Vagina (tissue), 2 donors: Measurements from ENCODE around the gene USP16. TPM values are rescaled to one million over a fixed set of nuclear protein-coding genes. Genes with fewer than 3 reads are reported as not detected.

Source experiments
- DNase-seq, 2 donors: peaks; one replicate each; pipeline ENCODE4 v3.0.0-alpha.2; 2017; ENCODE audit errors: extremely low spot score in 2 of 2
- H3K27ac ChIP-seq: fragments of 200-600 bp; sonication (generic); one replicate; pipeline ENCODE4 v1.5.1; 2019
- H3K27me3 ChIP-seq: fragments of 200-600 bp; sonication (generic); one replicate; pipeline ENCODE4 v1.5.1; 2019
- H3K36me3 ChIP-seq, 2 donors: fragments of 200-600 bp; sonication (generic); one replicate each; pipeline ENCODE4 v1.5.1; 2017 to 2019
- H3K4me1 ChIP-seq: fragments of 200-600 bp; sonication (generic); one replicate; pipeline ENCODE4 v1.5.1; 2019
- H3K4me3 ChIP-seq, 2 donors: fragments of 200-600 bp; sonication (generic); 1 replicate in 1 of 2; 2 replicates in 1 of 2; pipeline ENCODE4 v1.5.1; 2016 to 2019
- H3K9me3 ChIP-seq: fragments of 200-600 bp; sonication (generic); one replicate; pipeline ENCODE4 v1.5.1; 2019
- POLR2A ChIP-seq, 2 donors: fragments of 450-650 bp; IDR thresholded peaks; one replicate each; pipeline ENCODE4 v1.6.1; 2017; ENCODE audit warnings: antibody characterized with exemption in 2 of 2, mild to moderate bottlenecking in 2 of 2, moderate library complexity in 2 of 2
- POLR2AphosphoS5 ChIP-seq, 2 donors: sonication (generic); formaldehyde crosslinking; IDR thresholded peaks; one replicate each; pipeline ENCODE4 v1.9.0; 2017; ENCODE audit warnings: antibody characterized with exemption in 2 of 2, mild to moderate bottlenecking in 2 of 2, low read depth in 1 of 2; ENCODE audit not compliant: insufficient read depth in 1 of 2
- intact Hi-C: fragments of 100-400 bp; cut with DNase I; formaldehyde crosslinking; loops from one replicate; pipeline ENCODE4 v1.15.1; 2023
- total RNA-seq: library from RNA; depleted of rRNA; stranded (reverse); fragments of >200 nt; gene quantifications from one replicate; pipeline ENCODE4 v1.2.3, GENCODE V29; 2016
- TF ChIP-seq, protein P1 (sequence below), 3 experiments: fragments of 450-650 bp in 2 of 3; fragments of 200-600 bp in 1 of 3; sonication (generic) in 1 of 3; IDR thresholded peaks; one replicate each; pipeline ENCODE4 v1.5.1; 2017 to 2019; ENCODE audit warnings: antibody characterized with exemption in 3 of 3, mild to moderate bottlenecking in 2 of 3, moderate library complexity in 2 of 3

USP16 gene
- total RNA-seq, 1 donor from 2014 or later = 22.8 TPM

DNA sequence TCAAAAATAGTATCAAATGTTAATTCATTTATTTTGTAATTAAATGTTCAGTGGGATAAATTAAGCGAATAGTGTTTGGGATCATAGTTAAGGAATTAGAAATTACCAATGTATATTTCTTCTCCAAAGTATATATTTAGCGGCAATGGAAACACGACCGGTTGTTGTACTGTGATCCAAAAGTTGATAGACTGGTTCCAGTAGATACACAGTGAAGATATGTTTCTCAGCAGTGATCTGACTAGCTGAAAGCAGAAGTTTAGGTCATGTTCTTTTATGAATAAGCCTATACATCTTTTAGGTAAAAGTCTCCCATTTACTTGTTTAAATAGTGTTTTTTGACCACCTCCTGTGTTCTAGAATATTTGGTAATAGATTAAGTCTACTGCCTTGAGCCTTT lies 8.8 kb downstream of the USP16 start:
- H3K27ac ChIP-seq = no peak overlapping the region
- intact Hi-C loops = no loop called here
- peaks cover 0 to 75% of the 10 kb centered on the region in 2 donors for H3K36me3 ChIP-seq
- TF ChIP-seq, protein P1, sequence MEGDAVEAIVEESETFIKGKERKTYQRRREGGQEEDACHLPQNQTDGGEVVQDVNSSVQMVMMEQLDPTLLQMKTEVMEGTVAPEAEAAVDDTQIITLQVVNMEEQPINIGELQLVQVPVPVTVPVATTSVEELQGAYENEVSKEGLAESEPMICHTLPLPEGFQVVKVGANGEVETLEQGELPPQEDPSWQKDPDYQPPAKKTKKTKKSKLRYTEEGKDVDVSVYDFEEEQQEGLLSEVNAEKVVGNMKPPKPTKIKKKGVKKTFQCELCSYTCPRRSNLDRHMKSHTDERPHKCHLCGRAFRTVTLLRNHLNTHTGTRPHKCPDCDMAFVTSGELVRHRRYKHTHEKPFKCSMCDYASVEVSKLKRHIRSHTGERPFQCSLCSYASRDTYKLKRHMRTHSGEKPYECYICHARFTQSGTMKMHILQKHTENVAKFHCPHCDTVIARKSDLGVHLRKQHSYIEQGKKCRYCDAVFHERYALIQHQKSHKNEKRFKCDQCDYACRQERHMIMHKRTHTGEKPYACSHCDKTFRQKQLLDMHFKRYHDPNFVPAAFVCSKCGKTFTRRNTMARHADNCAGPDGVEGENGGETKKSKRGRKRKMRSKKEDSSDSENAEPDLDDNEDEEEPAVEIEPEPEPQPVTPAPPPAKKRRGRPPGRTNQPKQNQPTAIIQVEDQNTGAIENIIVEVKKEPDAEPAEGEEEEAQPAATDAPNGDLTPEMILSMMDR (IDR thresholded peaks at IDR 0.05) = no peak
- TF ChIP-seq POLR2AphosphoS5 (IDR thresholded peaks at IDR 0.05; ENCODE audit: insufficient read depth in 1 of 2, low read depth in 1 of 2) = no peak
- no peak for TF ChIP-seq POLR2A (IDR thresholded peaks at IDR 0.05)
- no peaks in the 10 kb centered on the region for H3K9me3 ChIP-seq
- H3K4me3 ChIP-seq = no peak overlapping the region
- no peaks in the 10 kb centered on the region for H3K27me3 ChIP-seq
- H3K4me1 ChIP-seq = no peaks in the 10 kb centered on the region
- DNase-seq = no peak

- DNase-seq = no peak
- H3K27ac ChIP-seq = no peak overlapping the region
- TF ChIP-seq POLR2A (IDR thresholded peaks at IDR 0.05) (no peak), POLR2AphosphoS5 (IDR thresholded peaks at IDR 0.05; ENCODE audit: insufficient read depth in 1 of 2, low read depth in 1 of 2) (no peak)
- TF ChIP-seq, protein P1 (IDR thresholded peaks at IDR 0.05) = no peak
- no peak overlapping the region for H3K4me3 ChIP-seq
- H3K4me1 ChIP-seq = no peaks in the 10 kb centered on the region
- peaks cover 0 to 81% of the 10 kb centered on the region in 2 donors for H3K36me3 ChIP-seq
- no peaks in the 10 kb centered on the region for H3K27me3 ChIP-seq
- no peaks in the 10 kb centered on the region for H3K9me3 ChIP-seq
- intact Hi-C loops = no loop called here
These were observed 9.4 kb downstream of the USP16 start for GRCh38 chr21:29033871-29034270.

DNA sequence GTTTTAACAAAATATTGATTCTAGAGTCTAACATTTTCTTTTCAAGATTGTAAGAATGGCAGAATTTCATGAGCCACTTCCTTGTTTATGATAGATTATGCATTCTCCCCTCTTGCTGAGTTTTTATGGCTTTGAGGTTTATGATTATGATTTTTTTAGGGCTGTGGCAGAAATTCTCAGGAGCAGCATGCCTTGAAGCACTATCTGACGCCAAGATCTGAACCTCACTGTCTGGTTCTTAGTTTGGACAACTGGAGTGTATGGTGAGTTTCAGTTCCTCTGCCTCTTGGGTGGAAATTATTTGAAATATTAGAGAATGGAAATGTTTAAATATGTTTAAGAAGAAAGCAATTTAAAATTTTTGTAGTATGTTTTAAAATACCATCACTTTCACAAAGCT lies 10.2 kb downstream of the USP16 start:
- no peak for DNase-seq
- no peak overlapping the region for H3K4me3 ChIP-seq
- H3K36me3 ChIP-seq = peaks cover 0 to 89% of the 10 kb centered on the region in 2 donors
- H3K27me3 ChIP-seq = no peaks in the 10 kb centered on the region
- no peaks in the 10 kb centered on the region for H3K9me3 ChIP-seq
- no peak overlapping the region for H3K27ac ChIP-seq
- intact Hi-C loops = no loop called here
- TF ChIP-seq POLR2AphosphoS5 (IDR thresholded peaks at IDR 0.05; ENCODE audit: insufficient read depth in 1 of 2, low read depth in 1 of 2) (no peak), POLR2A (IDR thresholded peaks at IDR 0.05) (no peak)
- TF ChIP-seq, protein P1 (IDR thresholded peaks at IDR 0.05) = no peak
- H3K4me1 ChIP-seq = no peaks in the 10 kb centered on the region

DNA sequence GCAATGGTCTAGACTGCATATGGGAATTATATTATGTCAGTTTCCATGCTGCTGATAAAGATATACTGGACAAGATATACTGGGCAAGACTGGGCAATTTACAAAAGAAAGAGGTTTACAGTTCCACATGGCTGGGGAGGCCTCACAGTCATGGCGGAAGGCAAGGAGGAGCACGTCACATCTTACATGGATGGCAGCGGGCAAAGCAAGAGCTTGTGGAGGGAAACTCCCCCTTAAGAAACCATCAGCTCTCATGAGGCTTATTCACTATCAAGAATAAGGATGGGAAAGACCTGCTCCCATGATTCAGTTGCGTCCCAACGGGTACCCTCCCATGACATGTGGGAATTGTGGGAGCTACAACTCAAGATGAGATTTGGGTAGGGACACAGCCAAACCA lies 27.8 kb downstream of the USP16 start:
- intact Hi-C loops = no loop called here
- no peaks in the 10 kb centered on the region for H3K9me3 ChIP-seq
- H3K27me3 ChIP-seq = no peaks in the 10 kb centered on the region
- H3K4me1 ChIP-seq = no peaks in the 10 kb centered on the region
- TF ChIP-seq POLR2AphosphoS5 (IDR thresholded peaks at IDR 0.05; ENCODE audit: insufficient read depth in 1 of 2, low read depth in 1 of 2) (no peak), POLR2A (IDR thresholded peaks at IDR 0.05) (no peak)
- TF ChIP-seq, protein P1 (IDR thresholded peaks at IDR 0.05) = no peak
- H3K36me3 ChIP-seq = peaks cover 0 to 73% of the 10 kb centered on the region in 2 donors
- H3K27ac ChIP-seq = no peak overlapping the region
- no peak for DNase-seq
- H3K4me3 ChIP-seq = no peak overlapping the region

DNA sequence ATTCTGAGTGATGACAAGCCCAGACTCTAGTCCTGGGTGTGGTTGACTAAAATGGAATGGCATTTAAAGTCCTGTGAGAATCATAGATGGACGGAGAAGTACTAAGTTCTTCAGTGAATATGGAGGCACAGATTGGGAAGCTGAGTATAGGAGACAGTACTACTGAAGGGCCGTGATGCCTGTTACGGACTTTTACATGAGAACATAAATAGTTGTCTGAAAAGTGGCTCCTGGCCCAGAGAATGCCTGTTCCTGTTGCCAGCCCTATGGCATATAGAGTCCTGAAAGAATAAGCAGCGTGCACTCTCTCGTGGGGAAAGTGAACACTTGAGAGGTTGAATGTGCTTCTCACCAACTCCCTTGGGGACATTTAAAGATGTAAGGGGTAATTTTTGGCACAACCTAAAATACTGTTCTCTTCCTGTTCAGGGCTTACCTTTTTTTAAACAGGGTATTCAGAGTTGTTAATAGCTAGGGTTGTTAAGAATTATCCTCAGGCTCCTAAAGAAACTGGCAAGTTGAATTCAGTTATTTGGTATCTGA lies 28.6 kb downstream of the USP16 start:
- Histone ChIP-seq H3K27ac (no peak overlapping the region), H3K9me3 (no peaks in the 10 kb centered on the region), H3K4me1 (no peaks in the 10 kb centered on the region), H3K4me3 (no peak overlapping the region), H3K36me3 (peaks cover 0 to 74% of the 10 kb centered on the region in 2 donors), H3K27me3 (no peaks in the 10 kb centered on the region)
- TF ChIP-seq POLR2A (IDR thresholded peaks at IDR 0.05) (no peak), POLR2AphosphoS5 (IDR thresholded peaks at IDR 0.05; ENCODE audit: insufficient read depth in 1 of 2, low read depth in 1 of 2) (no peak)
- TF ChIP-seq, protein P1 (IDR thresholded peaks at IDR 0.05) = no peak
- no peak for DNase-seq
- intact Hi-C loops = no loop called here
